ENCODE data around the gene SAP30BP.

DNA sequence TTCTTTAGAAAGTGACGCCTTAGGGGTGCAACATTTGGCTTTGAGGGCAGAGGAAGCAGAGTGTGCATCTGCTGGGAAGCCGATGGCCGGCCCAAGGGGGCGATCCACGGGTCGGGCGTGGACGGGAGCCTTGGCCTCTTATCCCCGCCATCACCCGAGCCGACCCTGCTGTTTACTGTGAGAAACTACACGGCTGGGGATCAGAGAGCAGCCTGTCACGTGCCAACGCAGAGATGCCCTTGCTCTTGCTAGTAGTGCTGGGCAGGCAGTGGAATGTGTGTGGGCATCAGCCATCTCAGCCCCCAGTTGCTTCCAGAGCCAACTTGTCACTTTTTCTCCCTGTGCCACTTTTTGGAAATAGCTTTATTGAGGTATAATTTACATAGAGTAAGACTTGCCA is 27.4 kb downstream of the SAP30BP start:
- TF ChIP-seq, protein P1, sequence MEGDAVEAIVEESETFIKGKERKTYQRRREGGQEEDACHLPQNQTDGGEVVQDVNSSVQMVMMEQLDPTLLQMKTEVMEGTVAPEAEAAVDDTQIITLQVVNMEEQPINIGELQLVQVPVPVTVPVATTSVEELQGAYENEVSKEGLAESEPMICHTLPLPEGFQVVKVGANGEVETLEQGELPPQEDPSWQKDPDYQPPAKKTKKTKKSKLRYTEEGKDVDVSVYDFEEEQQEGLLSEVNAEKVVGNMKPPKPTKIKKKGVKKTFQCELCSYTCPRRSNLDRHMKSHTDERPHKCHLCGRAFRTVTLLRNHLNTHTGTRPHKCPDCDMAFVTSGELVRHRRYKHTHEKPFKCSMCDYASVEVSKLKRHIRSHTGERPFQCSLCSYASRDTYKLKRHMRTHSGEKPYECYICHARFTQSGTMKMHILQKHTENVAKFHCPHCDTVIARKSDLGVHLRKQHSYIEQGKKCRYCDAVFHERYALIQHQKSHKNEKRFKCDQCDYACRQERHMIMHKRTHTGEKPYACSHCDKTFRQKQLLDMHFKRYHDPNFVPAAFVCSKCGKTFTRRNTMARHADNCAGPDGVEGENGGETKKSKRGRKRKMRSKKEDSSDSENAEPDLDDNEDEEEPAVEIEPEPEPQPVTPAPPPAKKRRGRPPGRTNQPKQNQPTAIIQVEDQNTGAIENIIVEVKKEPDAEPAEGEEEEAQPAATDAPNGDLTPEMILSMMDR (IDR thresholded peaks at IDR 0.05): no peak
- TF ChIP-seq POLR2A (IDR thresholded peaks at IDR 0.05): no peak

Measured in Peyer's patch (tissue), 4 donors.